Effector memory CD4-positive, alpha-beta T cell (primary cell): ENCODE results near the gene TMEM106A.
A peak's percentile ranks its signal among the peaks of the same experiment; 100 is the strongest.
"Not testable (repeated sequence)": the region's sequence is repeated elsewhere in the genome, so short reads cannot be mapped to it uniquely, and the experiment has no call there.

Source experiments
- DNase-seq, 3 donors: peaks; one replicate each; pipeline ENCODE4 v3.0.0-alpha.2; 2020
- H3K27ac ChIP-seq: 2 replicates; pipeline ENCODE4 v1.7.0; 2013; ENCODE audit warnings: mild to moderate bottlenecking, low read length, moderate library complexity; ENCODE audit not compliant: insufficient read depth, poor library complexity, severe bottlenecking
- H3K27me3 ChIP-seq: replicated peaks from 2 replicates; pipeline ENCODE4 v1.7.0; 2013; ENCODE audit warnings: mild to moderate bottlenecking, low read length; ENCODE audit not compliant: insufficient read depth, control insufficient read depth, poor library complexity, severe bottlenecking
- H3K36me3 ChIP-seq: 2 replicates; pipeline ENCODE4 v1.7.0; 2013; ENCODE audit warnings: mild to moderate bottlenecking, low read length, moderate library complexity; ENCODE audit not compliant: control insufficient read depth, insufficient read depth
- H3K4me1 ChIP-seq: 2 replicates; pipeline ENCODE4 v1.7.0; 2013; ENCODE audit warnings: low read length, mild to moderate bottlenecking; ENCODE audit not compliant: control insufficient read depth, insufficient read depth, poor library complexity, severe bottlenecking
- H3K4me3 ChIP-seq: 2 replicates; pipeline ENCODE4 v1.7.0; 2013; ENCODE audit warnings: low read length, low read depth, mild to moderate bottlenecking; ENCODE audit not compliant: insufficient read depth, poor library complexity, severe bottlenecking
- H3K9me3 ChIP-seq: 2 replicates; pipeline ENCODE4 v1.7.0; 2013; ENCODE audit warnings: mild to moderate bottlenecking, low read length, moderate library complexity; ENCODE audit not compliant: control insufficient read depth

Gene TMEM106A

GRCh38 chr17:43183921-43184320, 27.8 kb upstream of the TMEM106A start:
- DNase-seq, result no peak
- Histone ChIP-seq H3K4me3 (no peak overlapping the region), H3K36me3 (peaks cover 35% of the 10 kb centered on the region), H3K4me1 (no peaks in the 10 kb centered on the region), H3K27ac (no peak overlapping the region), H3K9me3 (no peaks in the 10 kb centered on the region), H3K27me3 (no peaks in the 10 kb centered on the region)

- not testable (repeated sequence) for H3K4me3 ChIP-seq, H3K27me3 ChIP-seq, H3K4me1 ChIP-seq, H3K27ac ChIP-seq, DNase-seq, H3K9me3 ChIP-seq
- H3K36me3 ChIP-seq, result peaks cover 44% of the 10 kb centered on the region
Observed at GRCh38 chr17:43186656-43187055, 25.0 kb upstream of the TMEM106A start.

GRCh38 chr17:43193251-43193650, 18.4 kb upstream of the TMEM106A start:
- Histone ChIP-seq H3K27ac (no peak overlapping the region), H3K36me3 (peaks cover 84% of the 10 kb centered on the region), H3K9me3 (no peaks in the 10 kb centered on the region), H3K4me1 (no peaks in the 10 kb centered on the region), H3K4me3 (no peak overlapping the region), H3K27me3 (no peaks in the 10 kb centered on the region)
- DNase-seq, result no peak

- H3K4me1 ChIP-seq, result no peaks in the 10 kb centered on the region
- no peak overlapping the region for H3K4me3 ChIP-seq
- no peaks in the 10 kb centered on the region for H3K27me3 ChIP-seq
- no peaks in the 10 kb centered on the region for H3K9me3 ChIP-seq
- H3K27ac ChIP-seq, result no peak overlapping the region
- no peak for DNase-seq
- H3K36me3 ChIP-seq, result peaks cover 81% of the 10 kb centered on the region
Observed at GRCh38 chr17:43199633-43200032, 12.0 kb upstream of the TMEM106A start.

- Histone ChIP-seq H3K4me1 (no peaks in the 10 kb centered on the region), H3K4me3 (no peak overlapping the region), H3K27me3 (no peaks in the 10 kb centered on the region), H3K36me3 (peaks cover 80% of the 10 kb centered on the region), H3K9me3 (no peaks in the 10 kb centered on the region), H3K27ac (no peak overlapping the region)
- DNase-seq, result no peak
Observed at GRCh38 chr17:43200127-43200526, 11.5 kb upstream of the TMEM106A start.

- not testable (repeated sequence) for H3K4me3 ChIP-seq, H3K4me1 ChIP-seq, H3K9me3 ChIP-seq, DNase-seq, H3K27me3 ChIP-seq, H3K27ac ChIP-seq
- H3K36me3 ChIP-seq, result peaks cover 59% of the 10 kb centered on the region
Observed at GRCh38 chr17:43203013-43203412, 8.7 kb upstream of the TMEM106A start.

GRCh38 chr17:43210576-43210975, 1.1 kb upstream of the TMEM106A start:
- H3K9me3 ChIP-seq, result no peaks in the 10 kb centered on the region
- H3K27me3 ChIP-seq, result no peaks in the 10 kb centered on the region
- peak overlapping the region; percentile 79 for H3K27ac ChIP-seq
- H3K4me3 ChIP-seq, result peak overlapping the region; percentile 79
- DNase-seq, result no peak
- H3K4me1 ChIP-seq, result peaks cover 10% of the 10 kb centered on the region
- H3K36me3 ChIP-seq, result peaks cover under 1% of the 10 kb centered on the region

- peak overlapping the region; percentile 79 for H3K27ac ChIP-seq
- H3K36me3 ChIP-seq, result peaks cover 4% of the 10 kb centered on the region
- no peak for DNase-seq
- H3K4me1 ChIP-seq, result peaks cover 10% of the 10 kb centered on the region
- H3K27me3 ChIP-seq, result no peaks in the 10 kb centered on the region
- H3K4me3 ChIP-seq, result peak overlapping the region; percentile 79
- no peaks in the 10 kb centered on the region for H3K9me3 ChIP-seq
Observed at GRCh38 chr17:43211123-43211479, 574 bp upstream of the TMEM106A start.

GRCh38 chr17:43212641-43213490, 1.2 kb downstream of the TMEM106A start:
- Histone ChIP-seq H3K4me3 (peak overlapping the region; percentile 79), H3K4me1 (peaks cover 10% of the 10 kb centered on the region), H3K27ac (peak overlapping the region; percentile 79), H3K27me3 (no peaks in the 10 kb centered on the region), H3K9me3 (no peaks in the 10 kb centered on the region), H3K36me3 (peaks cover 11% of the 10 kb centered on the region)
- DNase-seq, result no peak

GRCh38 chr17:43213545-43213944, 1.9 kb downstream of the TMEM106A start:
- Histone ChIP-seq H3K27me3 (no peaks in the 10 kb centered on the region), H3K27ac (no peak overlapping the region), H3K4me3 (no peak overlapping the region), H3K9me3 (no peaks in the 10 kb centered on the region), H3K4me1 (peaks cover 10% of the 10 kb centered on the region), H3K36me3 (peaks cover 11% of the 10 kb centered on the region)
- DNase-seq, result no peak
